ENCODE results near the gene ADCY5.
A peak's percentile ranks its signal among the peaks of the same experiment; 100 is the strongest.

- no peak for TF ChIP-seq TAF1 (conservative IDR thresholded peaks at IDR 0.05)
- TF ChIP-seq ATF3 (IDR thresholded peaks at IDR 0.05), result no peak
- no peak for TF ChIP-seq CTCF (IDR thresholded peaks at IDR 0.05; ENCODE audit: low read depth, low read length, missing input control)
- TF ChIP-seq JUND (IDR thresholded peaks at IDR 0.05), result no peak
- no peak for TF ChIP-seq REST (IDR thresholded peaks at IDR 0.05)
- no peak for TF ChIP-seq MAX (IDR thresholded peaks at IDR 0.05)
- TF ChIP-seq RAD21 (IDR thresholded peaks at IDR 0.05), result no peak
- TF ChIP-seq GABPA (IDR thresholded peaks at IDR 0.05 in 1 of 2, conservative IDR thresholded peaks at IDR 0.05 in 1 of 2), result no peak
- peak; percentile 32 for TF ChIP-seq SP1 (IDR thresholded peaks at IDR 0.05)
- TF ChIP-seq YY1 (IDR thresholded peaks at IDR 0.05), result no peak
Measured at GRCh38 chr3:123412811-123413604, 35.9 kb downstream of the ADCY5 start.

Data from liver (tissue), 3 donors.